ENCODE results near the gene AGRP.

DNA sequence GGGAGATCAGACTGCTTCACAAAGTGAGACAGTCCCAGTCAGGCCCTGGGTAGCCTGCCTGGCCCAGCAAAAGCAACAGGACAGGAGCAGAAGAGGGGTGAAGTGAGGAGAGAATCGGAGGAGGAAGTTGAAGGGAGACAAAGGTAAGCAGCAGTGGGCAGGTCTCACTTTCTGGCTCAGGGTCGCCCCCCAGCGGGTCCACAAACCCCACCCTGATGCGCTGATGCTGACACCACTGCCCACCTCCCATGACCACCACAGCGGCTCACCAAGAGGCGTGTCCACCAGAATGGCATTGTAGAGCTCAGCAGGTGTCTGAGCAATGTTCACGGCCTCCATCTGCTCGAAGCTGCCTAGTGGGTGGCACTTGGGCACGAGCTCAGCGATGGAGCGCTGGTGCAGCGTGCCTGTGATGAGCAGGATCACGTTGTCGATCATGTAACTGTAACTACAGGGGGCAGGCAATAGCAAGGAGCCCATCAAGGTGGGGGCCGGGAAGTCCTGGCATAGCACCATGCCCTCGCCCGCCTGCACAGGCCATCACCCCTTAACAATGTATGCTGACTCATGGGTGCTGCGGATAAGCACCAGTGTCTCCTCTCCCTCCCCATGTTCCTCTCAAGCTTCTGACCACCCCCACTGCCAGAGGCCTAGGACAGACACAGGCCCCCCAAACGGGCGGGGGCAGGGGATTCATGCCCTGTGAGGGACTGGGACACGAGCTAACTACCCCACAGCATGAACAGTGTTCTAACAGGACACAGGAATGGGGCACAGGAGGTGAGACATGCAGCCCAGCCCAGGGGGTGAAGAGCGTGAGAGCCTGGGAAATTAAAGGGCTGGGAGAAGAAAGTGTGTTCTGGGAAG lies 38.9 kb downstream of the AGRP start:
- TF ChIP-seq, protein P1, sequence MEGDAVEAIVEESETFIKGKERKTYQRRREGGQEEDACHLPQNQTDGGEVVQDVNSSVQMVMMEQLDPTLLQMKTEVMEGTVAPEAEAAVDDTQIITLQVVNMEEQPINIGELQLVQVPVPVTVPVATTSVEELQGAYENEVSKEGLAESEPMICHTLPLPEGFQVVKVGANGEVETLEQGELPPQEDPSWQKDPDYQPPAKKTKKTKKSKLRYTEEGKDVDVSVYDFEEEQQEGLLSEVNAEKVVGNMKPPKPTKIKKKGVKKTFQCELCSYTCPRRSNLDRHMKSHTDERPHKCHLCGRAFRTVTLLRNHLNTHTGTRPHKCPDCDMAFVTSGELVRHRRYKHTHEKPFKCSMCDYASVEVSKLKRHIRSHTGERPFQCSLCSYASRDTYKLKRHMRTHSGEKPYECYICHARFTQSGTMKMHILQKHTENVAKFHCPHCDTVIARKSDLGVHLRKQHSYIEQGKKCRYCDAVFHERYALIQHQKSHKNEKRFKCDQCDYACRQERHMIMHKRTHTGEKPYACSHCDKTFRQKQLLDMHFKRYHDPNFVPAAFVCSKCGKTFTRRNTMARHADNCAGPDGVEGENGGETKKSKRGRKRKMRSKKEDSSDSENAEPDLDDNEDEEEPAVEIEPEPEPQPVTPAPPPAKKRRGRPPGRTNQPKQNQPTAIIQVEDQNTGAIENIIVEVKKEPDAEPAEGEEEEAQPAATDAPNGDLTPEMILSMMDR (IDR thresholded peaks at IDR 0.05; ENCODE audit: low read depth, low read length, poor library complexity, severe bottlenecking) = no peak
- TF ChIP-seq EZH2phosphoT487 (IDR thresholded peaks at IDR 0.05; ENCODE audit: borderline replicate concordance, low read length) = no peak

All from DOHH2 (cell line).